Caco-2 (cell line): ENCODE measurements around the gene CYP3A5. TPM values are rescaled to one million over a fixed set of nuclear protein-coding genes. Genes with fewer than 3 reads are reported as not detected.

Experiments used
- BruUV-seq: library from RNA; stranded (reverse); fragments of 400-500 nt; replicated peaks from 2 replicates; lab custom pipeline; 2021; lab: Mats Ljungman, UMichigan
- CTCF ChIA-PET: fragments of 300-600 bp; sonication (Branson Sonifier 250); formaldehyde crosslinking; loops from one replicate; lab custom pipeline; 2022; ENCODE audit warnings: antibody characterized with exemption; lab: Charles Lee
- POLR2A ChIA-PET: fragments of 300-600 bp; sonication (Branson Sonifier 250); formaldehyde crosslinking; loops from one replicate; lab custom pipeline; 2022; ENCODE audit warnings: antibody characterized with exemption; lab: Charles Lee
- DNase-seq, 2 experiments: peaks; one replicate each; pipeline versions ENCODE4 v3.0.0 to v3.0.0-alpha.2; 2020 to 2022
- H3K27me3 ChIP-seq: replicated peaks from 2 replicates; pipeline ENCODE4 v1.6.0; 2011; ENCODE audit warnings: low read length; ENCODE audit not compliant: control insufficient read depth, insufficient read depth
- H3K36me3 ChIP-seq: 2 replicates; pipeline ENCODE4 v1.5.1; 2011; ENCODE audit warnings: low read length; ENCODE audit not compliant: control insufficient read depth, insufficient read depth
- H3K4me1 ChIP-seq: fragments of 250-450 bp; sonication (Bioruptor Pico); 2 replicates; pipeline ENCODE4 v1.5.1; 2020; ENCODE audit warnings: mild to moderate bottlenecking
- H3K4me3 ChIP-seq: 2 replicates; pipeline ENCODE4 v1.5.1; 2011; ENCODE audit warnings: low read depth, mild to moderate bottlenecking, control low read depth, low read length
- H3K9me3 ChIP-seq: fragments of 250-450 bp; sonication (Bioruptor Pico); 2 replicates; pipeline ENCODE4 v1.5.1; 2020; ENCODE audit warnings: mild to moderate bottlenecking, moderate library complexity
- H3K27ac Mint-ChIP-seq: one replicate; pipeline ENCODE4 v1.8.0; 2022; ENCODE audit warnings: mixed read lengths; ENCODE audit not compliant: unreplicated experiment
- H3K27me3 Mint-ChIP-seq: one replicate; pipeline ENCODE4 v1.8.0; 2022; ENCODE audit warnings: mixed read lengths; ENCODE audit not compliant: insufficient read depth, unreplicated experiment
- H3K36me3 Mint-ChIP-seq: one replicate; pipeline ENCODE4 v1.8.0; 2022; ENCODE audit warnings: mild to moderate bottlenecking, mixed read lengths; ENCODE audit not compliant: insufficient read depth, unreplicated experiment
- H3K4me1 Mint-ChIP-seq: one replicate; pipeline ENCODE4 v1.8.0; 2022; ENCODE audit warnings: low read depth, mixed read lengths; ENCODE audit not compliant: unreplicated experiment
- H3K4me3 Mint-ChIP-seq: one replicate; pipeline ENCODE4 v1.8.0; 2022; ENCODE audit warnings: mild to moderate bottlenecking, moderate library complexity, mixed read lengths; ENCODE audit not compliant: unreplicated experiment
- H3K9me3 Mint-ChIP-seq: one replicate; pipeline ENCODE4 v1.8.0; 2022; ENCODE audit warnings: mixed read lengths; ENCODE audit not compliant: unreplicated experiment
- intact Hi-C: fragments of 100-400 bp; cut with micrococcal nuclease; formaldehyde crosslinking; loops from one replicate; pipeline ENCODE4 v1.10.0; 2022; ENCODE audit not compliant: unreplicated experiment
- total RNA-seq: library from RNA; stranded (reverse); gene quantifications from 2 replicates; pipeline ENCODE4 v1.2.3, GENCODE V29; 2022
- TF ChIP-seq, protein P1 (sequence below), 2 experiments: fragments of 200-600 bp in 1 of 2; IDR thresholded peaks; 1 replicate in 1 of 2; 2 replicates in 1 of 2; pipeline versions ENCODE4 v1.5.1 to v1.8.0; 2011 to 2022; ENCODE audit warnings: antibody characterized with exemption in 1 of 2, control low read depth in 1 of 2, inconsistent platforms in 1 of 2, low read depth in 1 of 2, low read length in 1 of 2, mild to moderate bottlenecking in 1 of 2, moderate library complexity in 1 of 2; ENCODE audit not compliant: insufficient read depth in 1 of 2, severe bottlenecking in 1 of 2, unreplicated experiment in 1 of 2

CYP3A5 gene
- total RNA-seq, 1 experiment from 2014 or later: 2.7 TPM

GRCh38 chr7:99679032-99679399, 780 bp downstream of the CYP3A5 start:
- H3K27ac Mint-ChIP-seq: peak overlapping the region; percentile 70
- ChIA-PET POLR2A (interaction anchor here (1.6 kb wide), 1 partner anchor 63 kb away, joined by 3 read pairs; the partner anchor contains the start of gene ZSCAN25), CTCF (no interaction called here)
- Histone ChIP-seq H3K36me3 (no peaks in the 10 kb centered on the region; the same call in 1 of the 2 replicates), H3K9me3 (no peaks in the 10 kb centered on the region), H3K27me3 (no peaks in the 10 kb centered on the region), H3K4me3 (peak overlapping the region; percentile 3; the same call in 1 of the 2 replicates), H3K4me1 (peaks cover 28% of the 10 kb centered on the region)
- no TSS peak for BruUV-seq
- TF ChIP-seq, protein P1, sequence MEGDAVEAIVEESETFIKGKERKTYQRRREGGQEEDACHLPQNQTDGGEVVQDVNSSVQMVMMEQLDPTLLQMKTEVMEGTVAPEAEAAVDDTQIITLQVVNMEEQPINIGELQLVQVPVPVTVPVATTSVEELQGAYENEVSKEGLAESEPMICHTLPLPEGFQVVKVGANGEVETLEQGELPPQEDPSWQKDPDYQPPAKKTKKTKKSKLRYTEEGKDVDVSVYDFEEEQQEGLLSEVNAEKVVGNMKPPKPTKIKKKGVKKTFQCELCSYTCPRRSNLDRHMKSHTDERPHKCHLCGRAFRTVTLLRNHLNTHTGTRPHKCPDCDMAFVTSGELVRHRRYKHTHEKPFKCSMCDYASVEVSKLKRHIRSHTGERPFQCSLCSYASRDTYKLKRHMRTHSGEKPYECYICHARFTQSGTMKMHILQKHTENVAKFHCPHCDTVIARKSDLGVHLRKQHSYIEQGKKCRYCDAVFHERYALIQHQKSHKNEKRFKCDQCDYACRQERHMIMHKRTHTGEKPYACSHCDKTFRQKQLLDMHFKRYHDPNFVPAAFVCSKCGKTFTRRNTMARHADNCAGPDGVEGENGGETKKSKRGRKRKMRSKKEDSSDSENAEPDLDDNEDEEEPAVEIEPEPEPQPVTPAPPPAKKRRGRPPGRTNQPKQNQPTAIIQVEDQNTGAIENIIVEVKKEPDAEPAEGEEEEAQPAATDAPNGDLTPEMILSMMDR (IDR thresholded peaks at IDR 0.05; ENCODE audit: insufficient read depth in 1 of 2, low read depth in 1 of 2, low read length in 1 of 2, severe bottlenecking in 1 of 2, unreplicated experiment in 1 of 2): no peak
- peak; percentile 54 to 68 for DNase-seq
- peaks cover 20% of the 10 kb centered on the region for H3K9me3 Mint-ChIP-seq
- intact Hi-C loops: loop anchor here (2.0 to 5.0 kb wide), 2 partner anchors 16 to 148 kb away; partner anchors contain the start of gene CYP3A43
- peaks cover 18% of the 10 kb centered on the region for H3K4me1 Mint-ChIP-seq
- no peaks in the 10 kb centered on the region for H3K27me3 Mint-ChIP-seq
- H3K36me3 Mint-ChIP-seq: peaks cover 5% of the 10 kb centered on the region
- peak overlapping the region; percentile 34 for H3K4me3 Mint-ChIP-seq

DNA sequence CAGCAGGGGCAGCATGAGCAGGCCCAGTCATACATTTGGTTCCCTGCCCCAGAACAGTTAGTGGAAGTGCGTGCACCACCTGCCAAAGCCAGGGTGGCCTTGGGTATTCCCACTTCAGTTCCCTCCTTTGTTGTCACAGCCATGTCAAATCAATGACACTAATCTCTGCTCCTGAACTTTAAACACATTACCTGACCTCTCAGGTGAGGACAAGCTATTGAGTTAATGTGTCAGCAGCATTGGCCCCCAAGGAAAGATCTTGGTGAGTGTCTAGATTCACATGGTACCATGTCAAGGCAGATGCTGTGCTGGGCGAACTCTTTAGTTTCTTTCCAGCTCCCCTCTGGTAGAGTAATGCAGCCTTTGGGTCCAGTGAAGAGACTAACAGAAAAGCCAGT, 2.1 kb downstream of the CYP3A5 start:
- peaks cover 5% of the 10 kb centered on the region for H3K36me3 Mint-ChIP-seq
- no peak overlapping the region for H3K27ac Mint-ChIP-seq
- no TSS peak for BruUV-seq
- peaks cover 28% of the 10 kb centered on the region for H3K4me1 ChIP-seq
- DNase-seq: no peak
- H3K27me3 ChIP-seq: no peaks in the 10 kb centered on the region
- H3K36me3 ChIP-seq: no peaks in the 10 kb centered on the region; the same call in 1 of the 2 replicates
- no peaks in the 10 kb centered on the region for H3K27me3 Mint-ChIP-seq
- TF ChIP-seq, protein P1 (IDR thresholded peaks at IDR 0.05; ENCODE audit: insufficient read depth in 1 of 2, low read depth in 1 of 2, low read length in 1 of 2, severe bottlenecking in 1 of 2, unreplicated experiment in 1 of 2): no peak
- peaks cover 18% of the 10 kb centered on the region for H3K4me1 Mint-ChIP-seq
- H3K4me3 ChIP-seq: no peak overlapping the region
- H3K9me3 Mint-ChIP-seq: peaks cover 15% of the 10 kb centered on the region
- POLR2A ChIA-PET: interaction anchor here (0.6 kb wide), 1 partner anchor 578 kb away, joined by 3 read pairs; no protein-coding TSS in a partner anchor
- CTCF ChIA-PET: no interaction called here
- H3K4me3 Mint-ChIP-seq: no peak overlapping the region
- H3K9me3 ChIP-seq: no peaks in the 10 kb centered on the region
- intact Hi-C loops: loop anchor here (2.0 to 5.0 kb wide), 2 partner anchors 17 to 150 kb away; partner anchors contain the start of gene CYP3A43

GRCh38 chr7:99677013-99677647, 2.7 kb downstream of the CYP3A5 start:
- H3K4me3 Mint-ChIP-seq: no peak overlapping the region
- Histone ChIP-seq H3K27me3 (no peaks in the 10 kb centered on the region), H3K36me3 (no peaks in the 10 kb centered on the region; the same call in 1 of the 2 replicates), H3K4me1 (peaks cover 28% of the 10 kb centered on the region), H3K4me3 (no peak overlapping the region), H3K9me3 (no peaks in the 10 kb centered on the region)
- no peak for DNase-seq
- no peaks in the 10 kb centered on the region for H3K27me3 Mint-ChIP-seq
- BruUV-seq: no TSS peak
- H3K4me1 Mint-ChIP-seq: peaks cover 18% of the 10 kb centered on the region
- CTCF ChIA-PET: interaction anchor here (0.6 kb wide), 1 partner anchor 215 kb away, joined by 4 read pairs; no protein-coding TSS in a partner anchor
- peaks cover 3% of the 10 kb centered on the region for H3K36me3 Mint-ChIP-seq
- peaks cover 10% of the 10 kb centered on the region for H3K9me3 Mint-ChIP-seq
- no peak overlapping the region for H3K27ac Mint-ChIP-seq
- POLR2A ChIA-PET: interaction anchor here (0.6 kb wide), 1 partner anchor 578 kb away, joined by 3 read pairs; no protein-coding TSS in a partner anchor
- intact Hi-C loops: loop anchor here (5.0 kb wide), 1 partner anchor 150 kb away; the partner anchor contains the start of gene CYP3A43
- TF ChIP-seq, protein P1 (IDR thresholded peaks at IDR 0.05; ENCODE audit: insufficient read depth in 1 of 2, low read depth in 1 of 2, low read length in 1 of 2, severe bottlenecking in 1 of 2, unreplicated experiment in 1 of 2): no peak
